Pancreas (tissue), 10 donors: Measurements from ENCODE around the gene CFAP251. TPM values are rescaled to one million over a fixed set of nuclear protein-coding genes. Genes with fewer than 3 reads are reported as not detected.

Source experiments
- ATAC-seq, 4 donors: fragments of 200-7000 bp; cut with Tn5 transposase; one replicate each; pipeline versions ENCODE4 v1.8.0 to v1.9.1; 2020; ENCODE audit warnings: mild to moderate bottlenecking in 4 of 4, moderate library complexity in 4 of 4
- DNase-seq, 6 donors: peaks; one replicate each; pipeline ENCODE4 v3.0.0-alpha.2; 2020
- FAIRE-seq: peaks from 2 replicates; lab custom pipeline; 2012; peaks lifted over from hg19 to GRCh38; lab: Jason Lieb, UNC
- H3K27ac ChIP-seq, 4 donors: fragments of 200-600 bp; sonication (generic); 1 replicate in 3 of 4; 2 replicates in 1 of 4; pipeline versions ENCODE4 v1.5.0 to v1.8.0; 2020
- H3K27me3 ChIP-seq, 4 donors: fragments of 200-600 bp; one replicate each; pipeline ENCODE4 v1.8.0; 2021
- H3K36me3 ChIP-seq, 3 donors: fragments of 200-600 bp; sonication (generic) in 1 of 3; one replicate each; pipeline versions ENCODE4 v1.5.0 to v1.8.0; 2020 to 2021
- H3K4me1 ChIP-seq, 3 donors: fragments of 200-600 bp; one replicate each; pipeline ENCODE4 v1.8.0; 2021
- H3K4me3 ChIP-seq, 4 donors: fragments of 200-600 bp; sonication (generic) in 2 of 4; one replicate each; pipeline versions ENCODE4 v1.5.0 to v1.8.0; 2020 to 2021
- H3K9me3 ChIP-seq, 4 donors: fragments of 200-600 bp; one replicate each; pipeline ENCODE4 v1.8.0; 2021
- WGBS, 2 donors: extraction: QIAGEN DNeasy Blood & Tissue Kit; methylation state at CpG; one replicate each; pipeline ENCODE4 v1.1.7; 2013; 5-methylcytosine and 5-hydroxymethylcytosine counted together
- intact Hi-C, 3 donors: fragments of 100-400 bp; cut with DNase I; formaldehyde crosslinking; loops; one replicate each; pipeline versions ENCODE4 v1.11.1 to v1.14.2; 2022
- polyA plus RNA-seq, 2 donors: library from polyadenylated mRNA; stranded (reverse); fragments of 200-250 nt; gene quantifications; one replicate each; pipeline ENCODE4 v1.2.3, GENCODE V29; 2013
- total RNA-seq, 6 donors: library from RNA; stranded (reverse); fragmentation: NEBNext Ultra II Directional in 4 of 6; extraction: Animal tissue kit (Norgen Biotek cat#: 25700) in 4 of 6; gene quantifications; one replicate each; pipeline versions ENCODE4 v1.2.1 to v1.2.4, GENCODE V29; 2021 to 2023
- TF ChIP-seq, protein P1 (sequence below), 4 donors: fragments of 200-600 bp; sonication (generic) in 3 of 4; IDR thresholded peaks; one replicate each; pipeline versions ENCODE4 v1.5.0 to v1.8.0; 2021; ENCODE audit warnings: antibody characterized with exemption in 4 of 4
- donor health status: healthy with polysubstance abuse.
- donor health status: DM: no; HTN: no; CAD: no; lungs with moderate emphysema.
- donor health status: DM: no; HTN: no; CAD: no.
- donor health status: control.
- donor health status: control.
- donor health status: Bipolar disorder and iron deficiency.
- donor health status: DM: yes; HTN: yes; CAD: no.
- donor health status: DM: no; HTN: no; CAD: no.
- donor health status: DM: no; HTN: no; CAD: no.
- donor health status: DM: yes; HTN: yes; CAD: no.

CFAP251 gene
- total and polyA plus RNA-seq, 8 donors = 1.7 to 5.9 (median 3.3) TPM

DNA sequence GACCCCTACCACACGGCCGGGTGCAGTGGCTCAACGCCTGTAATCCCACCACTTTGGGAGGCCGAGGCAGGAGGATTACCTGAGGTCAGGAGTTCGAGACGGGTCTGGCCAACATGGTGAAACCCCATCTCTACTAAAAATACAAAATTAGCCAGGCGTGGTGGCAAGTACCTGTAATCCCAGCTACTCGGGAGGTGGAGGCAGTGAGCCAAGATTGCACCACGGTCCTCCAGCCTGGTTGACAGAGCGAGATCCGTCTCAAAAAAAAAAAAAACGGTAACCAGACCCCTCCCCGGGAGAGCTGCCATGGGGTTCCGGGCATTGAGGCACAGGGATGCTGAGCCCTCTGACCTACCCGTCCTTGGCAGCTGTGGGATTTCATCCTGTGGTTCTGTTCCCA lies 125.1 kb downstream of the CFAP251 start:
- no peak for ATAC-seq
- no peak overlapping the region for H3K27ac ChIP-seq

DNA sequence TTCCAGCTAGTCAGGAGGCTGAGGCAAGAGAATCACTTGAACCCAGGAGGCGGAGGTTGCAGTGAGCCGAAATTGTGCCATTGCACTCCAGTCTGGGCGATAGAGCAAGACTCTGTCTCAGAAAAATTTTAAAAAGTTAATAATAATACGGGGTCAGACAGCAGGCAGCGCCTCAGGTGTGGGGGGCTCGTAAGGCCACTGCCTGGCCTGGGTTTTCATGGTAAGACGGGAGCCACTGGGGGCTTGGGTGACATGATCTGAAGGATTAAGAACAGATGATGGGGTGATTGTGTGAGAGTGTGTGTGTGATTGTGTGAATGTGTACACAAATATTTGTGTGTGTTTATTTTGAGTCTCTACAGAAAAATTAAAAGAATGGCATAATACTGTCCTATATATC lies 126.9 kb downstream of the CFAP251 start:
- no peak overlapping the region for H3K4me3 ChIP-seq
- no peak overlapping the region for H3K27ac ChIP-seq
- H3K4me1 ChIP-seq = no peaks in the 10 kb centered on the region
- FAIRE-seq = no peak
- TF ChIP-seq, protein P1, sequence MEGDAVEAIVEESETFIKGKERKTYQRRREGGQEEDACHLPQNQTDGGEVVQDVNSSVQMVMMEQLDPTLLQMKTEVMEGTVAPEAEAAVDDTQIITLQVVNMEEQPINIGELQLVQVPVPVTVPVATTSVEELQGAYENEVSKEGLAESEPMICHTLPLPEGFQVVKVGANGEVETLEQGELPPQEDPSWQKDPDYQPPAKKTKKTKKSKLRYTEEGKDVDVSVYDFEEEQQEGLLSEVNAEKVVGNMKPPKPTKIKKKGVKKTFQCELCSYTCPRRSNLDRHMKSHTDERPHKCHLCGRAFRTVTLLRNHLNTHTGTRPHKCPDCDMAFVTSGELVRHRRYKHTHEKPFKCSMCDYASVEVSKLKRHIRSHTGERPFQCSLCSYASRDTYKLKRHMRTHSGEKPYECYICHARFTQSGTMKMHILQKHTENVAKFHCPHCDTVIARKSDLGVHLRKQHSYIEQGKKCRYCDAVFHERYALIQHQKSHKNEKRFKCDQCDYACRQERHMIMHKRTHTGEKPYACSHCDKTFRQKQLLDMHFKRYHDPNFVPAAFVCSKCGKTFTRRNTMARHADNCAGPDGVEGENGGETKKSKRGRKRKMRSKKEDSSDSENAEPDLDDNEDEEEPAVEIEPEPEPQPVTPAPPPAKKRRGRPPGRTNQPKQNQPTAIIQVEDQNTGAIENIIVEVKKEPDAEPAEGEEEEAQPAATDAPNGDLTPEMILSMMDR (IDR thresholded peaks at IDR 0.05) = no peak
- DNase-seq = no peak
- intact Hi-C loops = no loop called here
- 95 to 98% methylated on average over 7 of the region's 7 CpGs for WGBS, 2 donors
- H3K27me3 ChIP-seq = no peaks in the 10 kb centered on the region
- H3K9me3 ChIP-seq = no peaks in the 10 kb centered on the region
- no peak for ATAC-seq
- H3K36me3 ChIP-seq = peaks cover 0 to 27% (median 0%) of the 10 kb centered on the region in 3 donors

More for the DNA sequence above, 125.1 kb downstream of the CFAP251 start:
- FAIRE-seq = no peak
- Histone ChIP-seq H3K4me3 (no peak overlapping the region), H3K4me1 (no peaks in the 10 kb centered on the region), H3K36me3 (peaks cover 0 to 27% (median 0%) of the 10 kb centered on the region in 3 donors), H3K27me3 (no peaks in the 10 kb centered on the region), H3K9me3 (no peaks in the 10 kb centered on the region)
- TF ChIP-seq, protein P1 (IDR thresholded peaks at IDR 0.05) = no peak
- 90 to 91% methylated on average over 15 of the region's 15 CpGs for WGBS, 2 donors
- DNase-seq = no peak
- intact Hi-C loops = no loop called here

DNA sequence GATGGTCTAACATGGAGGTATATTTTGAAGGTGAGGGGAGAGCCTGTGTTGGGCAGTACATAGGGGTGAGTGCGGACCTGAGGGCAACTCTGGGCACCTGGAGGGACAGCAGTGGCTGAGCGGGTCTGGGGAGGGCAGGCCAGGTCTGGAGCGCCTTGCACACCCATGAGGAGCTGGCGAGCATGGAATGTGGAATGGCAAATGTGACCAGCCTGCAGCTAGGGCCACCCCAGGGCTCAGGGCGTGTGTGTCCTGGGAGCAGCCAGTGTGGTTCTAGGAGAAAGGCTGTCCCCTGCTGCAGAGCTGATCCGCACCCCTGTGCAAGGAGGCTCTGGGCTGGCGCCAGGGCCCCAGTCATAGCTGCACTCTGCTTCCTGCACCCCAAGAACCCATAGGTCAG lies 127.8 kb downstream of the CFAP251 start:
- TF ChIP-seq, protein P1 (IDR thresholded peaks at IDR 0.05) = no peak
- no peak for DNase-seq
- H3K36me3 ChIP-seq = peaks cover 0 to 27% (median 0%) of the 10 kb centered on the region in 3 donors
- no peak for FAIRE-seq
- ATAC-seq = no peak
- WGBS, 2 donors = 94 to 95% methylated on average over 7 of the region's 7 CpGs
- no peak overlapping the region for H3K27ac ChIP-seq
- H3K27me3 ChIP-seq = no peaks in the 10 kb centered on the region
- H3K4me1 ChIP-seq = peaks cover 2 to 4% (median 4%) of the 10 kb centered on the region in 3 donors
- no peak overlapping the region for H3K4me3 ChIP-seq
- no peaks in the 10 kb centered on the region for H3K9me3 ChIP-seq
- intact Hi-C loops = no loop called here

DNA sequence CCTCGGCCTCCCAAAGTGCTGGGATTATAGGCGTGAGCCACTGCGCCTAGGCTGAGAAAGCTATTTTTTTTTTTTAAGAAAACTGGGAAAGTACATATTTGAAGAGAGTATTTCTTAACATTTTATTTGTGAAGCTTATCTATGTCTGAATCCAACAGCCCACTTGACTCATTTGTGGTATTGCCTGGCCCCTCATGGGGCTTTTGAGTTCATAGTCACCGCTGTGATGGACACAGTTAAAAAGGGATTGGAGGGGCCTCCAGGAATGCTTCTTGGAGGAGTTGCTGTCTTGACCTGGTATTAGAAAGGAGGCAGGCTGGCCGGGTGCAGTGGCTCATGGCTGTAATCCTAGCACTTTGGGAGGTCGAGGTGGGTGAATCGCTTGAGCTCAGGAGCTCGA lies 129.8 kb downstream of the CFAP251 start:
- DNase-seq (no peak), ATAC-seq (no peak), FAIRE-seq (no peak)
- Histone ChIP-seq H3K4me1 (peaks cover 10 to 16% (median 15%) of the 10 kb centered on the region in 3 donors), H3K27me3 (no peaks in the 10 kb centered on the region), H3K9me3 (no peaks in the 10 kb centered on the region), H3K4me3 (no peak overlapping the region), H3K36me3 (peaks cover 0 to 27% (median 0%) of the 10 kb centered on the region in 3 donors), H3K27ac (no peak overlapping the region)
- TF ChIP-seq, protein P1 (IDR thresholded peaks at IDR 0.05) = no peak
- 91 to 93% methylated on average over 8 of the region's 8 CpGs for WGBS, 2 donors
- intact Hi-C loops = no loop called here

DNA sequence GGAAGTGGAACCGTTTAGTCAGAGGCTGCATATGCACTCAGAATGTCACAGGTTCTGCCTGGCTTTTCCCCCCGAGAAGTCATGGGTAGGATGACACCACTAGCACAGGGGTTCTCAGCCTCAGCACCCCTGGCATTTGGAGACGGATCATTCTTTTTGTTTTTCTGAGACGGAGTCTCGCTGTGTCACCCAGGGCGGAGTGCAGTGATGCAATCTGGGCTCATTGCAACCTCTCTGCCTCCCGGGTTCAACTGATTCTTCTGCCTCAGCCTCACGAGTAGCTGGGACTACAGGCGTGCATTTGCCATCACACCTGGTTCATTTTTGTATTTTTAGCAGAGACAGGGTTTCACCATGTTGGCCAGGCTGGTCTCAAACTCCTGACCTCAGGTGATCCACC lies 131.4 kb downstream of the CFAP251 start:
- Histone ChIP-seq H3K27me3 (no peaks in the 10 kb centered on the region), H3K36me3 (peaks cover 0 to 16% (median 0%) of the 10 kb centered on the region in 3 donors), H3K4me3 (no peak overlapping the region), H3K27ac (no peak overlapping the region), H3K9me3 (no peaks in the 10 kb centered on the region), H3K4me1 (peaks cover 10 to 22% (median 16%) of the 10 kb centered on the region in 3 donors)
- 89 to 95% methylated on average over 9 of the region's 9 CpGs for WGBS, 2 donors
- intact Hi-C loops = loop anchor here in 2 of 3 donors (5.0 to 10.0 kb wide), 2 partner anchors 72 to 135 kb away; partner anchors contain the start of gene LRRC43 (in 1 of the 2)
- FAIRE-seq = no peak
- DNase-seq = no peak
- no peak for ATAC-seq
- TF ChIP-seq, protein P1 (IDR thresholded peaks at IDR 0.05) = no peak
